ENCODE data around the gene BRI3BP.

BRI3BP gene

DNA sequence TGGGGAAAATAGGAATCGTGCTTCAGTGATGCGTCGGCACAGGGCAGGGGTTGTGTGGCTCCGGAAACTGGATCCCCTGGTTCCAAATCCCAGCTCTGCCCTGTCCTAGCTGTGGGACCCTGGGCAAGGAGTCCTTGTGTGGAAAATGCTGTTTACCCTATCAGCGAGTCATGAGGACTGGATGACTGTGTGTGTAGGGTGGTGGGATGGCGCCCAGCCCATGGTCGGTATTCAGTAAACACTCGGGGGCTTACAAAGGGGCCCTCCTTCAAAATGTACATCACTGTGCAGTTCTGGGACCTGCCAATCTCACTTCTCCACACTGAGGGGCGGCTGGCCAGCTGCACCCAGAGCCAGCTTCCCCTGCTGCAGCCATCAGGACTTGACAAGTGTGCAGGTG is 24.4 kb downstream of the BRI3BP start:
- H3K4me3 ChIP-seq (ENCODE audit: low read depth, low read length): no peak overlapping the region
- no peaks in the 10 kb centered on the region for H3K9me3 ChIP-seq (ENCODE audit: control insufficient read depth, low read length)
- no peaks in the 10 kb centered on the region for H3K36me3 ChIP-seq (ENCODE audit: control insufficient read depth, insufficient read depth, low read length)
- no peaks in the 10 kb centered on the region for H3K4me1 ChIP-seq
- no peak overlapping the region for H2AFZ ChIP-seq
- H3K4me2 ChIP-seq (ENCODE audit: low read length): no peak overlapping the region
- no peaks in the 10 kb centered on the region for H3K79me2 ChIP-seq
- H3K27me3 ChIP-seq (ENCODE audit: control insufficient read depth, insufficient read depth, low read length): no peaks in the 10 kb centered on the region
- no peak overlapping the region for H3K9ac ChIP-seq
- TF ChIP-seq, protein P1, sequence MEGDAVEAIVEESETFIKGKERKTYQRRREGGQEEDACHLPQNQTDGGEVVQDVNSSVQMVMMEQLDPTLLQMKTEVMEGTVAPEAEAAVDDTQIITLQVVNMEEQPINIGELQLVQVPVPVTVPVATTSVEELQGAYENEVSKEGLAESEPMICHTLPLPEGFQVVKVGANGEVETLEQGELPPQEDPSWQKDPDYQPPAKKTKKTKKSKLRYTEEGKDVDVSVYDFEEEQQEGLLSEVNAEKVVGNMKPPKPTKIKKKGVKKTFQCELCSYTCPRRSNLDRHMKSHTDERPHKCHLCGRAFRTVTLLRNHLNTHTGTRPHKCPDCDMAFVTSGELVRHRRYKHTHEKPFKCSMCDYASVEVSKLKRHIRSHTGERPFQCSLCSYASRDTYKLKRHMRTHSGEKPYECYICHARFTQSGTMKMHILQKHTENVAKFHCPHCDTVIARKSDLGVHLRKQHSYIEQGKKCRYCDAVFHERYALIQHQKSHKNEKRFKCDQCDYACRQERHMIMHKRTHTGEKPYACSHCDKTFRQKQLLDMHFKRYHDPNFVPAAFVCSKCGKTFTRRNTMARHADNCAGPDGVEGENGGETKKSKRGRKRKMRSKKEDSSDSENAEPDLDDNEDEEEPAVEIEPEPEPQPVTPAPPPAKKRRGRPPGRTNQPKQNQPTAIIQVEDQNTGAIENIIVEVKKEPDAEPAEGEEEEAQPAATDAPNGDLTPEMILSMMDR (IDR thresholded peaks at IDR 0.05): no peak
- no peak overlapping the region for H3K27ac ChIP-seq

DNA sequence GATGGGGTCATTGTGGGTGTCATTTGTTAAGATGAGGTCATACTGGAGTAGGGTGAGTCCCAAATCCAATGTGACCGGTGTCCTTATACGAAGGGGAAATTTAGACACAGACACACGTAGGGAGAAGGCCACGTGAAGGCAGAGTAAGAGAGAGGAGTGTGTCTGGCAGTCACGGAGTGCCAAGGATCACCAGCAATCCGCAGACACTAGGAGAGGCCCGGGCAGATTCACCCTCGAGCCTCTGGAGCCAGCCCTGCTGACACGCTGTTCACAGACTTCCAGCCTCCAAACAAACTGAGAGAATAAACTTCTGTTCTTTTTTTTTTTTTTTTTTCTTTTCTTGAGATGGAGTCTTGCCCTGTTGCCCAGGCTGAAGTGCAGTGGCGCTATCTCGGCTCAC is 24.9 kb downstream of the BRI3BP start:
- H3K4me2 ChIP-seq (ENCODE audit: low read length): no peak overlapping the region
- no peaks in the 10 kb centered on the region for H3K36me3 ChIP-seq (ENCODE audit: control insufficient read depth, insufficient read depth, low read length)
- no peaks in the 10 kb centered on the region for H3K9me3 ChIP-seq (ENCODE audit: control insufficient read depth, low read length)
- H3K9ac ChIP-seq: no peak overlapping the region
- H3K27ac ChIP-seq: no peak overlapping the region
- no peaks in the 10 kb centered on the region for H3K79me2 ChIP-seq
- no peak overlapping the region for H2AFZ ChIP-seq
- TF ChIP-seq, protein P1 (IDR thresholded peaks at IDR 0.05): no peak
- H3K4me3 ChIP-seq (ENCODE audit: low read depth, low read length): no peak overlapping the region
- H3K4me1 ChIP-seq: no peaks in the 10 kb centered on the region
- no peaks in the 10 kb centered on the region for H3K27me3 ChIP-seq (ENCODE audit: control insufficient read depth, insufficient read depth, low read length)

DNA sequence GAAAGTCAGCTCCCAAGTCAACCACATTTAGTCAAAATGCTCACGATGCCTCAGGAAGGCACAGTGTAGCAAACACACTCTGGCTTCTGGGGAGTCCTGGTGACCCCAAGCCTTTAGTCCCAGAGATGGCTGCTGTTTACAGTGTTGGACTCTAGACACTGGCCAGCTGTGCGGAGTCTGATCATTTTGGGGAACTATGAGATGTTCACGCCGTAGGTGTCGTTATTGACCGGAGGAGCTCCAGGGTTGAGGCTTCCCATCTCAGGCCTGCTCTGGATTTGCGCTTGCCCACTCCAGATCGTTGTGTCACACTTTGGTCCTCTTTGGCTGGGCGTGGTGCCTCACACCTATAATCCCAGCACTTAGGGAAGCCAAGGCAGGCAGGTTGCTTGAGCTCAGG is 27.7 kb downstream of the BRI3BP start:
- TF ChIP-seq, protein P1 (IDR thresholded peaks at IDR 0.05): no peak

DNA sequence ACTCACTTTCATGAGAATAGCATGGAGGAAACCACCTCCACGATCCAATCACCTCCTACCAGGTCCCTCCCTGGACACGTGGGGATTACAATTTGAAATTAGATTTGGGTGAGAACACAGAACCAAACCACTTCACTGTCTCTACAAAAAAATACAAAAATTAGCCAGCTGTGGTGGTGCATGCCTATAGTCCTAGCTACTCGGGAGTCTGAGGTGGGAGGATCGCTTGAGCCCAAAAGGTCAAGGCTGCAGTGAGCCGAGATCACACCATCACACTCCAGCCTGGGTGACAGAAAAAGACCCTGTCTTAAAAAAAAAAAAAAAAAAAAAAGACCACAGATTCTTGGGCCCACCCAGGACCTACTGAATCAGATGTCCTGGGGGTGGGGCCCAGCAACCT is 28.3 kb downstream of the BRI3BP start:
- Histone ChIP-seq H3K36me3 (ENCODE audit: control insufficient read depth, insufficient read depth, low read length) (no peaks in the 10 kb centered on the region), H3K9me3 (ENCODE audit: control insufficient read depth, low read length) (no peaks in the 10 kb centered on the region), H3K79me2 (no peaks in the 10 kb centered on the region), H3K27me3 (ENCODE audit: control insufficient read depth, insufficient read depth, low read length) (no peaks in the 10 kb centered on the region), H2AFZ (no peak overlapping the region), H3K9ac (no peak overlapping the region), H3K4me1 (no peaks in the 10 kb centered on the region), H3K27ac (no peak overlapping the region), H3K4me3 (ENCODE audit: low read depth, low read length) (no peak overlapping the region), H3K4me2 (ENCODE audit: low read length) (no peak overlapping the region)
- TF ChIP-seq, protein P1 (IDR thresholded peaks at IDR 0.05): no peak

More for the DNA sequence above, 27.7 kb downstream of the BRI3BP start:
- no peaks in the 10 kb centered on the region for H3K9me3 ChIP-seq (ENCODE audit: control insufficient read depth, low read length)
- no peak overlapping the region for H3K9ac ChIP-seq
- no peak overlapping the region for H2AFZ ChIP-seq
- no peak overlapping the region for H3K4me2 ChIP-seq (ENCODE audit: low read length)
- no peak overlapping the region for H3K27ac ChIP-seq
- no peaks in the 10 kb centered on the region for H3K27me3 ChIP-seq (ENCODE audit: control insufficient read depth, insufficient read depth, low read length)
- H3K4me3 ChIP-seq (ENCODE audit: low read depth, low read length): no peak overlapping the region
- no peaks in the 10 kb centered on the region for H3K36me3 ChIP-seq (ENCODE audit: control insufficient read depth, insufficient read depth, low read length)
- H3K79me2 ChIP-seq: no peaks in the 10 kb centered on the region
- H3K4me1 ChIP-seq: no peaks in the 10 kb centered on the region

DNA sequence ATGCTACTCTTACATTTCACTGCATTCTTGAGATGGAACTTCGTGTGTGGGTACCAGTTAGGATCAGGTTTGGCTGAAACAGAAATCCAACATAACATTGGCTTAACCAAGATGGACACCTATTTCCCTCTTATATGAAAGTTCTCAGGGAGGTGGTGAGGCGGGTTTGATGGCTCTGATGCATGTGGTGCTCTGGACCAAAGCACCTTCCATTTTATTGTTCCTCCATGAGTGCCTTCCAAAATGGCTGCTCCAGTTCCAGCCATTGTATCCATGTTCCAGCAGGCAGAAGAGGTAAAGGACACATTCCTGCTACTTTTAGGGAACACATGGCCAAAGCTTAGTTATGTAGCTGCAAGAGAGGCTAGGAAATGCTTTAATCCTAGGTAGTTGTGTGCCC is 29.6 kb downstream of the BRI3BP start:
- H3K9ac ChIP-seq: no peak overlapping the region
- no peaks in the 10 kb centered on the region for H3K79me2 ChIP-seq
- H3K4me1 ChIP-seq: peaks cover 6% of the 10 kb centered on the region
- TF ChIP-seq, protein P1 (IDR thresholded peaks at IDR 0.05): no peak
- H3K4me2 ChIP-seq (ENCODE audit: low read length): no peak overlapping the region
- no peaks in the 10 kb centered on the region for H3K36me3 ChIP-seq (ENCODE audit: control insufficient read depth, insufficient read depth, low read length)
- no peak overlapping the region for H3K27ac ChIP-seq
- no peaks in the 10 kb centered on the region for H3K9me3 ChIP-seq (ENCODE audit: control insufficient read depth, low read length)
- no peak overlapping the region for H2AFZ ChIP-seq
- H3K4me3 ChIP-seq (ENCODE audit: low read depth, low read length): no peak overlapping the region
- no peaks in the 10 kb centered on the region for H3K27me3 ChIP-seq (ENCODE audit: control insufficient read depth, insufficient read depth, low read length)
